Subcutaneous adipose tissue (tissue), 4 donors: ENCODE data around the gene RPL5. TPM values are rescaled to one million over a fixed set of nuclear protein-coding genes. Genes with fewer than 3 reads are reported as not detected.

Source experiments
- CTCF ChIP-seq: fragments of 450-650 bp; IDR thresholded peaks from one replicate; pipeline ENCODE4 v1.5.1; 2016; ENCODE audit warnings: low read depth, mild to moderate bottlenecking, control low read depth, antibody characterized with exemption, moderate library complexity
- total RNA-seq, 4 donors: library from RNA; depleted of rRNA; stranded (reverse); fragments of >200 nt; gene quantifications; one replicate each; pipeline ENCODE4 v1.1.0, GENCODE V29; 2016

RPL5 gene
- total RNA-seq, 4 donors from 2014 or later = 1,499 to 1,754 (median 1,678) TPM

GRCh38 chr1:92845908-92846307, 14.1 kb downstream of the RPL5 start:
- no peak for TF ChIP-seq CTCF

GRCh38 chr1:92848201-92848600, 16.4 kb downstream of the RPL5 start:
- TF ChIP-seq CTCF = no peak

- no peak for TF ChIP-seq CTCF
Measured at GRCh38 chr1:92850019-92850418, 18.2 kb downstream of the RPL5 start.

GRCh38 chr1:92851729-92852128, 19.9 kb downstream of the RPL5 start:
- TF ChIP-seq CTCF = no peak

DNA sequence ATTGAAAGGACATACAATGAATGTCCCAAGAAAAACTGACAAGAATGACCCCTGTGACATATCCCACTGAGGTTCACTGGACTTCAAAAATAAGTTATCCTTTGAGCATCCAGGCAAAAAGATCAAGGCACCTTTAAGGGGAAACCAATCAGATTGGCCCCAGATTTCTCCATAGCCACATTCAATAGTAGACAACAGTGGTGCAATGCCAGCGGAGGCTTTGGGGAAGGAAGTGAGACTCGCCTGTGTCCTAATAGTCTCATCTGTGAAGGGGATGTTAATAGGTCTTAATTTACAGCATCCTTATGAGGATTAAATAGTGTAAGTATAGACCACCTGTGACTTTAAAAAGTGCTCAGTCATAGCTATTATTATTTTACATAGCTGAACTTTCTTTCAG, 21.5 kb downstream of the RPL5 start:
- TF ChIP-seq CTCF = no peak

DNA sequence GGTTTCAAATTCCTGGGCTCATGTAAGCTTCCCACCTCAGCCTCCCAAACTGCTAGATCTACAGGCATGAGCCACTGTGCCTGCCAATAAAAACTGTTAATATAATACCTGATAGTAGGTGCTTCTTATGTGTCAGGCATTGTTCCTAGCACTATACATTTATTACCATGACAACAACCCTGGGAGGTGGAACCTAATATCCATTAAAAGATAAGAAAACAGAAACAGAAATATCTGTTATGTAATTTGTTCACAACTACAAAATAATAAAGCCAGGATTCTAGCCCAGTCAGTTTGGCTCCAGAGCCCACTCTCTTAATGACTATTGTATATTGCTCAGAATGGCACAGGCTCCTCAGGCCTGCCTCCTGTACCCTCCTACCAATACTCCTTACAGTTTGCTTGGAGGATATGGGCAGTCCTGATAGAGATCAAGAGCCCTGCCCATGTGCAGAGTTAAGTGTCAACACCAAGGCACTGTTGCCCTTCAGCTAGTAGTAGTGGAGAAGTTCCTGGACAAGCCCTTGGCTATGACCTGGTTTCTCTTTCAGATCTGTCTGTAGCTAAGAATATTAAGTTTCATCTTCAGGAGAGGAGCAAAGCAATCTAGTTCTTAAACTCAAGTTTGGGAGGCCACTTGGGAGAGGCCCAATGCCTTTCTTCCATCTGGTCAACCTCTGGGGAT, 22.4 kb downstream of the RPL5 start:
- no peak for TF ChIP-seq CTCF

- no peak for TF ChIP-seq CTCF
Measured at GRCh38 chr1:92855236-92855635, 23.4 kb downstream of the RPL5 start.
